GM12892 (cell line): ENCODE data around the gene MRPL16.

Source experiments
- POLR2A ChIP-seq: IDR thresholded peaks from 2 replicates; pipeline ENCODE4 v1.6.1; 2011; ENCODE audit warnings: low read depth, low read length, control low read depth
- POLR2AphosphoS5 ChIP-seq: IDR thresholded peaks from 2 replicates; pipeline ENCODE4 v1.6.1; 2011; ENCODE audit warnings: low read depth, low read length, control low read depth

- no peak for TF ChIP-seq POLR2A
- TF ChIP-seq POLR2AphosphoS5 = no peak
Measured at GRCh38 chr11:59839615-59840014, 29.0 kb upstream of the MRPL16 start.
